ENCODE measurements around the gene CPE.

The CPE gene

DNA sequence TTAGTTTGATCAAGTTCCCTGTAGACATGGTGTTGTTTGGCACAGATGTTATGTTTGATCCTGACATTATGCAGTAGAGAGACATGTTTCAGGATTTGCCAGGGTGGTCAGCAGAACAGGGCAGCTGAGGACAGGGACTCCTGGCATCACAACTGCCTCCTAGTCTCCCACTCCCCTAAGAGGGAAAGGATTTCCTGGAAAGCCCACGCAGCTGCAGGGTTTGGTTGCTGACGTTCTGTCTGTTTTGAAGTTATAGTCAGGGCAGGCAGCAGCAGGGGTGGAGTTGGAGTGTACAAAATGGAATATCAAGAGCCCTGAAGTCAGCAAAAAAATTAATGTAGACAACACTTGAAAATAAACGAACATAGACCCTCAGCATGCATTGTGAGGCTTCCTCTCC, 125.4 kb downstream of the CPE start:
- DNase-seq, result no peak
- intact Hi-C loops (cut with DNase I), result no loop called here

DNA sequence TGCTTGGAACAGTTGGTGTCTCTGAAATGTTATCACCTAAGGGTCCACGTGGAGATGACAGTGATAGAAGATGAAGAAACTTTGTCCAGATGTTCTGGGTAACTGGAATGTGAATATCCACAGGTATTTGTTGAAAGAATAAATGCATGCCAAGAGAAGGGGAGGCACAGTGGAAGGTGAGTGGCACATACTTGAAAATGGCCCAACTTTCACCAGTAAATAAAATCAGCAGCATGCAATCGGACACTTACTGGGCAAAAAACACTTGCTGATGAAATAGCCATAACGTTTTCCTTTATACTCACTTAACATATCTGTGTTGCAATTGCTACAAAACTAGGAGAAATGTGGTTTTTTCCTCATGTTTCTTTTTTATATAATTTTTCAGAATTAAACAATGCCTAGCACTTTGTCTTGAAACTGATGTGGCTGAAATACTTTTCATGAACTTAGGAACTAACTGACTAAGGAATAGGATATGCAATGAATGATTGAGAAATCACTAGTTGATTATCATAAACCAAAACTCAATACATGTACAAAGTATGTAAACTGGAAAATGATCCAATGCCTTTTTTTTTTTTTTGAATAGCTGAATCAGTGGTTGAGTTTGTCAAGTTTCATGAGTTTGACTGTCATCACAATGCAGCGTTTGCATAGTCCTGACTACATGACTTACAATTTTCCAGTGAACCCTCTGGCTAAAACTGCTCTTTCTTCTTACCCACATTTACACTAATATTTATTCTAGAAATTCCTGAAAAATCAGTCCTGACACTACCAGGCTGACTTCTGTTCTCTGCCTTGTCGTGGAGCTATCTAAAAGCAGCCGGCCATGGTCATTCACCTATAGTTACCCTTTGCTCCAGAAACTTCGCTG, 127.4 kb downstream of the CPE start:
- no peak for DNase-seq
- intact Hi-C loops (cut with DNase I), result no loop called here

DNA sequence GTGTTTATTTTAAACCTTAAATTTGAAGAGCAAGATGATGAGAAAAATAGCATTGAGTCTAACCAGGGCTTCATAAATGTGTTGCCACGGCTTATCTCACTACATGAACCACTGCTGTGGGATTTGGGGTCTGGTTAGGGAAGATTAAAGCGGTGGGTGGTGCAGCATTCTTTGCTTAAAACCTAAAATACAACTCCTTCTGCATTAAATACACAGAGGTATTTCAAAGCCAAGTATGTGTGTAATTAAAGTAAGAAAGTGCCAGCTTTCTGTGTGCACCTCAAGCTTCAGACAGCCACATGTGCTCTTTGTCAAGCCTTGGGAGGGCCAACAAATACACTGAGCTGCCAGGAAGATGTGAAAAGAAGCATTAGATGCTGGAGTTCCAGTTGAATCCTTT, 128.0 kb downstream of the CPE start:
- intact Hi-C loops (cut with DNase I), result no loop called here
- DNase-seq, result no peak

DNA sequence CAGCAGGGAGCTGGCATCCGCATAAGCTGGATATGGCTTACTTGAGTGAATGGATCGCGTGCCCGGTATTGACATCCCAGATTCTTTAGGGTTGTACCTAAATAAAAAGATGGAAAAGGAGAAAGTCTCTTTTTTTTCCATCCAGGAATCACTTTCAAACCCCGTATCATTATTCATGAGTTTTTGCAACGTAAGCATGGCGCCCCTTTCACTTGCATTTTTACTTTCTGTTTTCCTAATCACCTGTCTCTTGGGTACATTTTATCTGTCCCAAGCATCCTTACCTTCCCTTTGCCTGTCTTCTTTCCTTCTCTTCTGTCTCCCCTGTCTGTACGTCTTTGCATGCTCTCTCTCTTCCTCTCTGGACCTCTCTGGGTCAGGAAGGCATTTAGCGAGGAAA, 128.6 kb downstream of the CPE start:
- no peak for DNase-seq
- intact Hi-C loops (cut with DNase I), result no loop called here

GRCh38 chr4:165508372-165509120, 129.7 kb downstream of the CPE start:
- DNase-seq, result no peak
- intact Hi-C loops (cut with DNase I), result no loop called here

DNA sequence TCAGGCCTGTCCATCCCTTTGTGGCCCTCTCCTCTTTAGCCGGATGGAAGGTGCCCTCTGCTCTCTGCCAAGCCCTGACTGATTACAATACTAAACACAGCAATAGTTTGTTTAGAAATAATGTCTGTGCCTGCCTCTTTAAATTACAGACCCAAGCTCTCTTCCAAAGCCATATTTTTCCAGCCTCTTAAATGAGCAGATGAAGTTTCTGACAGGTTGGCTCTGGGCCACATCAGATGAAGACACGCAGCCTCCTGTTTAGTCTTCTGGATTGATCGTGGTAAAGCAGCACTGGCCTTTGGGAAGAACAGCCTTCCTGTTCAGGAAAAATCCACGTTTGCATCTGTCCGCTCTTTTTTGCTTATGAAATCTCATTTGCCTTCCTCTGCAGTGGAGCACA, 133.6 kb downstream of the CPE start:
- DNase-seq, result no peak

DNA sequence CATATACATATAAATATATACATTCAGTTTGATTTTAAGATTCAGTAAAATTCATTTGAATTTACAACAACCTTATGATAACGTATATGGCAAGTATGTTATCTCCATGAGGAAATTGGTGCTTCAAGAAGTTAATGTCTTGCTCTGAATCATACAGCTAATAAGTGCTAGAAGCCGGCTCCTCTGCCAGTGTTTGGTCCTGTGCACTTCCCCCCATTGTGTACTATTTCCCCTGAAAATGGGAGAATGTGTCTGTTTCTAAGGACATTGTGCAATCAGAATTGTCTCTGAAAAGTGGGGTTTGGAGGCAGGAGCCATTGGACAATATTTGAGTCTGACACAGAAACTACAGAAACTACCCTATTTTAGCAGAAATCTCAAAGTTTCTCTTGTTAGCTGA, 135.9 kb downstream of the CPE start:
- no peak for DNase-seq
- intact Hi-C loops (cut with DNase I), result no loop called here

More for the DNA sequence above, 133.6 kb downstream of the CPE start:
- intact Hi-C loops (cut with DNase I), result no loop called here

DNA sequence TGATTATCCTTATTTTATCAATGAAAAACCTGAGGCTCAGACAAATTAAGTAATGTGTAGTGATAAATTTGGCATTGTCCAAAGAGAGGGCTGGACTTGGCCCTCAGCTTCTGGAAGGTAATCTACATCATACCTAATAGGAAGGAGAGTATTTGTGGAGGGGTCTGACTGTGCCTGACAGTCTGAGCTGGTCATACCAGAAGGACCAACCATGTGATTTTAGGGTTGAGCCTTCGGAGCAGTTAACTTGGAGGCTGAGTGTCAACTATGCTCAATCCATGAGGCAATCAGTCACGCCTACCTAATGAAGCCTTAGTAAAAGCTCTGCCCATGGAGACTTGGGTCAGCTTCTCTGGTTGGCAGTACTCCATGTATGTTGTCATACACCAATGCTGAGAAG, 136.4 kb downstream of the CPE start:
- intact Hi-C loops (cut with DNase I), result no loop called here

DNA sequence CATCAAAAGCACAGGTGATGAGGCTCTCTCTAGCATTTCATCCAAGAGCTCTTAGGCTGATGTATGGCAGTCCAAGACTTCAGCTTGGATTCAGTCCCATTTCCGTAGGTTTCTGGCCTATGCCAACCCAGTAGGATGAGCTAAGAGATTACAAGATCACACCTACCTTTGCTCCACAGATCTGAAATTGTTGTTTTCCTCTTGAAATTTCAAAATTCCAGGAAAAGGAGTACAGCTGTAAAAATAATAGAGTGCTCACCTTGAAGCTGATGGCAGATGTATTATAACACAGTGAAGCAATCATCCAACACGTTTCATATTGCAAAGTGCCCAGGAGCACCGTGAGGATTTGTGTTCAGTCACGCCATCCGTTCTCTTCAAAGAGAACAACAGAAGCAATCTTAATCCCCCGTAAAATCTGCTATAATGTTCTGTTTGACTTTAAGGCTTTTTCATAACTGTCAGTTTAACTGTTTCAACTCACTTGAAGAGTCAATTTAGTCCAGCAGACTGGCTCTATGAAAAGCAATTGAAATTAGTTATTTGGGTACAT, 137.5 kb downstream of the CPE start:
- no peak for DNase-seq
- intact Hi-C loops (cut with DNase I), result no loop called here

More for the DNA sequence above, 136.4 kb downstream of the CPE start:
- no peak for DNase-seq

DNA sequence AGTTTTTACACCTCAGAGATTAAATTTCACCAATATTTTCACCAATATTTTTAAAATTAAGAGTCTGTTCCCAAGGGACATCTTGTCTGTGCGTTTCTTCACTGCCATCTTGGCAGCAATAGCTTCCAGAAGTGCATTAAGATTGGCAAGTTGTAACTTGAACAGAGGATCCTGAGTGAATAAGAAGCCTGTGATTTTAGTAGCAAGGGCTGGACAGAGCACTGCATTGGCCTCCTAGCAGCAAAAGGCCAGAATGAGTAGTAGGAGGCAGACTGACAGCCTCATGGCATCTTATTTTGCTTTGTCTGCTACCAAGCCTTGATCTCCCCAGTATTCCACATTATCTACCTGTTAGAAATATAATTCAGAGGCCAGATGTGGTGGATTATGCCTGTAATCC, 138.4 kb downstream of the CPE start:
- intact Hi-C loops (cut with DNase I), result no loop called here
- DNase-seq, result no peak

DNA sequence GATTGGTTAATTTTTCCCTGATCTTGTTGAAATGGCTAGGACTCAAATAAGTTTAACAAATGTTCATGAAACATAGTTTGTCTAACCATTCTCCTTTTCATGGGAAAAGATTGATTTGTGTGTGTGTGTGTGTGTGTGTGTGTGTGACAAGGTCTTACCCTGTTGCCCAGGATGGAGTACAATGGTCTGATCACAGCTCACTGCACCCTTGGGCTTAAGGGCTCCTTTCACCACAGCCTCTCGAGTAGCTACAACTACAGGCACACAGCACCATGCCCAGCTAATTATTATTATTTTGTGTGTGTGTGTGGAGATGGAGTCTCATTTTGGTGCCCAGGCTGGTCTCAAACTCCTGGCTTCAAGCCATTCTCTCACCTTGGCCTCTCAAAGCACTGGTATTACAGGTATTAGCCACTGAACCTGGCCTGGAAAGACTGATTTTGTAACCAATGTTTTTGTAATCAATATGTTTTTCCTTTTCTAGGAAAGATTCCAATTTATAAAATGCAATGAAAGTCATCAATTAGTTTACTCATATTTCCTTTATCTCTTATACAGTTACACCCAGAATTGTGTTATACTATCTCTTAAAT, 139.3 kb downstream of the CPE start:
- intact Hi-C loops (cut with DNase I), result no loop called here
- no peak for DNase-seq

GRCh38 chr4:165518686-165519085, 139.9 kb downstream of the CPE start:
- intact Hi-C loops (cut with DNase I), result no loop called here
- no peak for DNase-seq

DNA sequence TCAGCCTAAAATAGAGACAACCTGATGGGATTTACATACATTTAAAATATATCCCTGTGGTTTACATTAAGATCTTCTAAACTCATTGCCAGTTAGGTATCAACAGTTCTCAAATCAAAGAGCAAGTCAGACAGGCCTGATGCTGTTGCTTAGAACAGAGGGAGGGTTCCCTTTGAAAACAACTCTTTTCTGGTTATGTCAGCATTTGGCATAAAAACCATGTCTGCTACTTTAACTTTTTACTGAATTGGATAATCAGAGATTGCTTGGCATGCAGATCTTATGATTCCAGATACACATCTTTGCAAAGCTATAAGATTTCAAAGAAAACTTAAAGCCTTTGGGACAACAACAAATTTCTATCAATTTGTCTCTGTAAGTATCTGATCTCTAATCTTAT, 140.8 kb downstream of the CPE start:
- no peak for DNase-seq
- intact Hi-C loops (cut with DNase I), result no loop called here

DNA sequence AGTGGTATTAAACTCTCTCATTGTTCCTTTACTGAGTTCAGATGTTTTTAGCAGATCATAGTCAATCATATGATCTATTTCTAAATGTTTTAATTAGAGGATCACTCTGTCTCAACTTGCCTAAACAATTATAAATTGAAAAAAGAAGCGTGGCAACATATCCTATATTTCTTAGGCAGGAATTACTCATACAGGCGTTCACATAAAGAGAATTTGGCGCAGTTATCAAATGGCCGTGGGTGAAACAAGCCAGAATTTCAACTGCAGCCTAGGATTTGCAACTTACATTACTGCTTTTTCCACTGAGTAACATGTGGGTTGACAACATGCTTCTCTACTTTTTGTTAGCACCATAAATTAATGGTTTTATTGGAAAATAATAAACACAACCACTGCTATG, 141.3 kb downstream of the CPE start:
- intact Hi-C loops (cut with DNase I), result no loop called here
- no peak for DNase-seq

- intact Hi-C loops (cut with DNase I), result no loop called here
- DNase-seq, result no peak
These were observed 143.2 kb downstream of the CPE start for GRCh38 chr4:165522050-165522449.

GRCh38 chr4:165524532-165525190, 145.9 kb downstream of the CPE start:
- intact Hi-C loops (cut with DNase I), result no loop called here
- no peak for DNase-seq

- intact Hi-C loops (cut with DNase I), result no loop called here
- DNase-seq, result no peak
These were observed 154.2 kb downstream of the CPE start for GRCh38 chr4:165532976-165533375.

DNA sequence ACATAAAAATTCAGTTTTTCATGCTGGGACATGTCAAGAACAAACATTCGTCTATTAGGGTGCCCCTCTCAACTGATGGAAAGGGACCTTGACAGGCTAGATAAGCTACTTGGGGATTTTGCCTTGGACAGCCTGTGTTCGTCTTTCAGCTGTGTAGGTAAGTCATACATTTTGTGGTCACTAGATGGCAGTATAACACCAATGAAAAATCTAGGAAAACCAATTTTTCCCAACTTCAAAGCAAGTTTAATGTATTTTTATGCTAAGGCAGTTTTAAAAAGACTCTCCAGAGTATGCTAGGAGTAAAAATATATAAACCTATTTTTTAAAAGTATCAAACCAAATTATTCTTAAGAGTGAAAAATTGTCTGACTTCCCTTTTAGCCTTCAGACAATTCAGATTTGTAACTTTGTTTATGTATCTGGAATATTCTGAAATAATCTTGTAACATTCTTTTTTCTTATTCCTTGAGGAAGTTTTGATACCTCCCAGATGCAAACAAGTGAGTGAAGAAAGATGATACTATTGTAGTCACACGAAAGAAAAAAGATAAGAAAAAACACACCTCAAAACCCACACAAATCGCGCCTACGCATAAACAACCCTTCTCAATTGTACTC, 158.3 kb downstream of the CPE start:
- intact Hi-C loops (cut with DNase I), result no loop called here
- DNase-seq, result no peak

DNA sequence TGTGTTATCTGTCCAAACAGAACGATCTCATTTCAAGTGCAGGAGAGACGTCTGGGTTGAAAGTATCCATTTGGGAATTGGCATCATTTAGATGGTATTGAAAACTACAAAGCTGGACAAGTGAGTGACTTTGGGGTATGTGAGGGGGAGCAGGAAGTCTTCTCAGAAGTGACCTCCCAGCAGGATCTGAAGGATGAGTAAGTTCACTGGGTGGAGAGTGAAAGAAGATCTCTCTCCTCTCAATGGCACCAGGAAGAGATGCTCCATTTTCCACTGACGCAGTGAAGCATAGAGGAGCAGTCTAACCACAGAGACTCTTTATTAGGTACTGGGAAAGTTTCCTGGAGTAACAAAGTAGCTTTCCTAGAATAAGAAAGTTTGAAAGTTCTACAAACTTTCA, 161.0 kb downstream of the CPE start:
- intact Hi-C loops (cut with DNase I), result loop anchor here (1.0 kb wide), 1 partner anchor 552 kb away; no protein-coding TSS in a partner anchor
- DNase-seq, result no peak

GRCh38 chr4:165540206-165540830, 161.5 kb downstream of the CPE start:
- intact Hi-C loops (cut with DNase I), result loop anchor here (1.0 kb wide), 1 partner anchor 552 kb away; no protein-coding TSS in a partner anchor
- DNase-seq, result no peak

Measured in posterior cingulate gyrus (tissue), 11 donors.